Pancreas (tissue), 10 donors: ENCODE results near the gene PARD3B. TPM values are rescaled to one million over a fixed set of nuclear protein-coding genes. Genes with fewer than 3 reads are reported as not detected.

Source experiments
- ATAC-seq, 4 donors: fragments of 200-7000 bp; cut with Tn5 transposase; one replicate each; pipeline versions ENCODE4 v1.8.0 to v1.9.1; 2020; ENCODE audit warnings: mild to moderate bottlenecking in 4 of 4, moderate library complexity in 4 of 4
- DNase-seq, 6 donors: peaks; one replicate each; pipeline ENCODE4 v3.0.0-alpha.2; 2020
- FAIRE-seq: peaks from 2 replicates; lab custom pipeline; 2012; peaks lifted over from hg19 to GRCh38; lab: Jason Lieb, UNC
- H3K27ac ChIP-seq, 4 donors: fragments of 200-600 bp; sonication (generic); 1 replicate in 3 of 4; 2 replicates in 1 of 4; pipeline versions ENCODE4 v1.5.0 to v1.8.0; 2020
- H3K27me3 ChIP-seq, 4 donors: fragments of 200-600 bp; one replicate each; pipeline ENCODE4 v1.8.0; 2021
- H3K36me3 ChIP-seq, 3 donors: fragments of 200-600 bp; sonication (generic) in 1 of 3; one replicate each; pipeline versions ENCODE4 v1.5.0 to v1.8.0; 2020 to 2021
- H3K4me1 ChIP-seq, 3 donors: fragments of 200-600 bp; one replicate each; pipeline ENCODE4 v1.8.0; 2021
- H3K4me3 ChIP-seq, 4 donors: fragments of 200-600 bp; sonication (generic) in 2 of 4; one replicate each; pipeline versions ENCODE4 v1.5.0 to v1.8.0; 2020 to 2021
- H3K9me3 ChIP-seq, 4 donors: fragments of 200-600 bp; one replicate each; pipeline ENCODE4 v1.8.0; 2021
- WGBS, 2 donors: extraction: QIAGEN DNeasy Blood & Tissue Kit; methylation state at CpG; one replicate each; pipeline ENCODE4 v1.1.7; 2013; 5-methylcytosine and 5-hydroxymethylcytosine counted together
- intact Hi-C, 3 donors: fragments of 100-400 bp; cut with DNase I; formaldehyde crosslinking; loops; one replicate each; pipeline versions ENCODE4 v1.11.1 to v1.14.2; 2022
- polyA plus RNA-seq, 2 donors: library from polyadenylated mRNA; stranded (reverse); fragments of 200-250 nt; gene quantifications; one replicate each; pipeline ENCODE4 v1.2.3, GENCODE V29; 2013
- total RNA-seq, 6 donors: library from RNA; stranded (reverse); fragmentation: NEBNext Ultra II Directional in 4 of 6; extraction: Animal tissue kit (Norgen Biotek cat#: 25700) in 4 of 6; gene quantifications; one replicate each; pipeline versions ENCODE4 v1.2.1 to v1.2.4, GENCODE V29; 2021 to 2023
- TF ChIP-seq, protein P1 (sequence below), 4 donors: fragments of 200-600 bp; sonication (generic) in 3 of 4; IDR thresholded peaks; one replicate each; pipeline versions ENCODE4 v1.5.0 to v1.8.0; 2021; ENCODE audit warnings: antibody characterized with exemption in 4 of 4
- donor health status: healthy with polysubstance abuse.
- donor health status: DM: no; HTN: no; CAD: no; lungs with moderate emphysema.
- donor health status: DM: no; HTN: no; CAD: no.
- donor health status: control.
- donor health status: control.
- donor health status: Bipolar disorder and iron deficiency.
- donor health status: DM: yes; HTN: yes; CAD: no.
- donor health status: DM: no; HTN: no; CAD: no.
- donor health status: DM: no; HTN: no; CAD: no.
- donor health status: DM: yes; HTN: yes; CAD: no.

The PARD3B gene
- total and polyA plus RNA-seq, 8 donors: 2.8 to 21.5 (median 12.7) TPM

DNA sequence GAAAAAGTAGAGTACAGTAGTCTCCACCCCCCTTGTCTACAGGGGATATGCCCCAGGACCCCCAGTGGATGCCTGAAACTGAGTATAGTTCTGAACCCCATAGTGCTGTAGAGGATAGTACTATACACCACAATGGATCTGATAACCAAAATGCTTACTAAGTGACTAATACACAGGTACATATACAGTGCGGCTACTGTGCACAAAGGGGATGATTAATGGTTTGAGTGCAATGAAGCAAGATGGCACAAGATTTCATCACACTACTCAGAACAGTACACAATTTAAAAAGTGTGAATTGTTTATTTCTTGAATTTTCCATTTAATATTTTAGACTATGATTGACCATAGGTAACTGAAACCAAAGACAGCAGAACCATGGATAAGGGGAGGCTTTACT is 690.2 kb downstream of the PARD3B start:
- WGBS, 2 donors: 90 to 100% methylated on average over 1 of the region's 1 CpG
- H3K4me1 ChIP-seq: no peaks in the 10 kb centered on the region
- no peak overlapping the region for H3K4me3 ChIP-seq
- DNase-seq (no peak), ATAC-seq (no peak), FAIRE-seq (no peak)
- no peak overlapping the region for H3K27ac ChIP-seq
- TF ChIP-seq, protein P1, sequence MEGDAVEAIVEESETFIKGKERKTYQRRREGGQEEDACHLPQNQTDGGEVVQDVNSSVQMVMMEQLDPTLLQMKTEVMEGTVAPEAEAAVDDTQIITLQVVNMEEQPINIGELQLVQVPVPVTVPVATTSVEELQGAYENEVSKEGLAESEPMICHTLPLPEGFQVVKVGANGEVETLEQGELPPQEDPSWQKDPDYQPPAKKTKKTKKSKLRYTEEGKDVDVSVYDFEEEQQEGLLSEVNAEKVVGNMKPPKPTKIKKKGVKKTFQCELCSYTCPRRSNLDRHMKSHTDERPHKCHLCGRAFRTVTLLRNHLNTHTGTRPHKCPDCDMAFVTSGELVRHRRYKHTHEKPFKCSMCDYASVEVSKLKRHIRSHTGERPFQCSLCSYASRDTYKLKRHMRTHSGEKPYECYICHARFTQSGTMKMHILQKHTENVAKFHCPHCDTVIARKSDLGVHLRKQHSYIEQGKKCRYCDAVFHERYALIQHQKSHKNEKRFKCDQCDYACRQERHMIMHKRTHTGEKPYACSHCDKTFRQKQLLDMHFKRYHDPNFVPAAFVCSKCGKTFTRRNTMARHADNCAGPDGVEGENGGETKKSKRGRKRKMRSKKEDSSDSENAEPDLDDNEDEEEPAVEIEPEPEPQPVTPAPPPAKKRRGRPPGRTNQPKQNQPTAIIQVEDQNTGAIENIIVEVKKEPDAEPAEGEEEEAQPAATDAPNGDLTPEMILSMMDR (IDR thresholded peaks at IDR 0.05): no peak
- H3K36me3 ChIP-seq: no peaks in the 10 kb centered on the region
- H3K27me3 ChIP-seq: no peaks in the 10 kb centered on the region
- intact Hi-C loops: loop anchor here in 1 of 3 donors (10.0 kb wide), 1 partner anchor 439 kb away; no protein-coding TSS in a partner anchor
- no peaks in the 10 kb centered on the region for H3K9me3 ChIP-seq

DNA sequence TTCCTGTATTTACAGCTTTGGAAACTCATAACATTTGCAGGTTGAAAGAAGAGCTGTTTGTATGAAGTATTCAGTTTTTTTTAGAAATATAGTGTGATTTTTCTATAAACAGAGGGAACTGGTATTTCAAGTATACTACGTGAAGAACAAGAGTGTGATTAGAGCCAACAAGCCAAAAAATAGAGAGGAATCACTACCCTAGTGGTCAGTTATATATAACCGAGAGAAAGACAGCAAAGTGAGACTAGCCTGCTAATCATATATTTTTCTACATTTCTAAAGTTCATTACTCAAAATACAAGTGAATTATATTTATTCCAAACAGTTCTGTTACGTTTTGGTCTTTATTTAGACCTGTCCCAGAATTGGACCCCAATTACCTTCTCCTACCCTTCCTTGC is 692.2 kb downstream of the PARD3B start:
- Histone ChIP-seq H3K36me3 (no peaks in the 10 kb centered on the region), H3K27me3 (no peaks in the 10 kb centered on the region), H3K4me3 (no peak overlapping the region), H3K27ac (no peak overlapping the region), H3K9me3 (no peaks in the 10 kb centered on the region), H3K4me1 (no peaks in the 10 kb centered on the region)
- intact Hi-C loops: loop anchor here in 1 of 3 donors (10.0 kb wide), 1 partner anchor 437 kb away; no protein-coding TSS in a partner anchor
- FAIRE-seq (no peak), DNase-seq (no peak), ATAC-seq (no peak)
- TF ChIP-seq, protein P1 (IDR thresholded peaks at IDR 0.05): no peak
- WGBS, 2 donors: 90 to 95% methylated on average over 3 of the region's 3 CpGs

DNA sequence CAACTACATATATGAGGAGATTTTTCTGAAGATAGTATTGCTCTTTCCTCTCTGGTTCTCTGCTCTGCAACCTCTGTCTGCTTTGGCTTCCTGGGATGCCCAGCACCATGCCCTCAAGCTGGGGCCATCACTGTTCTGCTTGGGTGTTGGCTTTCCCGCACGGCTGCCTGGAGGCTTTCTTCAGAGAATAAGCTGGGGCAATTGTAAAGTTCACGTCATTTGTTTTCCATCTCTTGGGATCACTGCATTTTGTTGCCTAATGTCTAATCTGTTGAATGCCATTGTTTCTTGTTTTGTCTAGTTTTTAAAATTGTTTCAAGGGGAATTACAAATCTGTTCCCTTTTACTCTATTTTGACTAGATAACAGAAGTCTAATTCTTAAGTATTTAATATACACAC is 699.7 kb downstream of the PARD3B start:
- intact Hi-C loops: no loop called here
- TF ChIP-seq, protein P1 (IDR thresholded peaks at IDR 0.05): no peak
- peak in 1 of 4 donors; percentile 55 for ATAC-seq
- H3K4me3 ChIP-seq: no peak overlapping the region
- H3K27ac ChIP-seq: no peak overlapping the region
- H3K4me1 ChIP-seq: no peaks in the 10 kb centered on the region
- H3K27me3 ChIP-seq: no peaks in the 10 kb centered on the region
- no peaks in the 10 kb centered on the region for H3K9me3 ChIP-seq
- no peak for FAIRE-seq
- H3K36me3 ChIP-seq: no peaks in the 10 kb centered on the region
- DNase-seq: no peak
- WGBS, 2 donors: 74 to 94% methylated on average over 3 of the region's 3 CpGs

DNA sequence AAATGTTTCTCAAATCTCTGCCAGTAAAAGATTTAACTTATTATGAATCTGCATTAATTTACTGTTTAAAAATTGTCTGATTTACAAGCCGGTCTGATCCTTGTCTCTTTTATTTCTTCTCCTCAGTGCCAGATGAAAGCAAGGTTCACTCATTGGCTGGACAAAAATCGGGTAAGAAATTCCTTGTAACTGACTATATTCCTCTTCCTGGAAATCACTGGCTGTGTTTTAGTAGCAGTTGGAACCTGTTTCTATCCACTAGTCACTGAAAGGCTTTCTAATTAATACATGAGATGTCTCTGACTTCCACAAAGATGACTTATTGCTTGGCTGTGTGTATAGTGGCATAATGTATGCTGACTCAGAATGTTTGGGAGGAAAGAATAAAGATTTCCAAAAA is 700.4 kb downstream of the PARD3B start:
- intact Hi-C loops: no loop called here
- ATAC-seq (peak in 2 of 4 donors; percentile 22 to 69), DNase-seq (no peak), FAIRE-seq (peak; percentile 90)
- H3K9me3 ChIP-seq: no peaks in the 10 kb centered on the region
- TF ChIP-seq, protein P1 (IDR thresholded peaks at IDR 0.05): no peak
- H3K4me3 ChIP-seq: no peak overlapping the region
- no peaks in the 10 kb centered on the region for H3K27me3 ChIP-seq
- no peaks in the 10 kb centered on the region for H3K4me1 ChIP-seq
- 79 to 85% methylated on average over 2 of the region's 2 CpGs for WGBS, 2 donors
- H3K27ac ChIP-seq: no peak overlapping the region
- H3K36me3 ChIP-seq: no peaks in the 10 kb centered on the region

DNA sequence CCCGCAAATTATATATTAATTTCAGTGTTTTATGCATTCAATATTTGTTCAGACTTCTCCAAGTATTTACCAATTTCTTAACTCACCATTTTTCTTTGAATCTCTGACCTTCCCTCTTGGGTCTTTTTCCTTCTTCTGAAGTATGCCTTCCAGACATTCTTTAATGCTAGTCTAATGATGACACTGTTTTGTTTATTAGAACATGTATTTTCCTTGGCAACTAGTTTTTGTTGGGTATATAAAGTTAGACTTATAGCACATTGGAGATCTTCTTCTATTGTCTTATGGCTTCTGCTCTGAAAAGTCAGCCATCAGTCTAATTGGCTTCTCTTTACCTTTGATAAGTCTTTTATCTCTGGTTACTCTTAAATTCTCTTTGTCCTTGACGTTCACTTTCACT is 713.8 kb downstream of the PARD3B start:
- 84 to 89% methylated on average over 2 of the region's 2 CpGs for WGBS, 2 donors

More for the DNA sequence above, 713.8 kb downstream of the PARD3B start:
- H3K27ac ChIP-seq: no peak overlapping the region
- no peaks in the 10 kb centered on the region for H3K36me3 ChIP-seq
- H3K27me3 ChIP-seq: no peaks in the 10 kb centered on the region
- H3K4me1 ChIP-seq: no peaks in the 10 kb centered on the region
- FAIRE-seq (no peak), DNase-seq (no peak), ATAC-seq (no peak)
- TF ChIP-seq, protein P1 (IDR thresholded peaks at IDR 0.05): no peak
- H3K4me3 ChIP-seq: no peak overlapping the region
- intact Hi-C loops: no loop called here
- no peaks in the 10 kb centered on the region for H3K9me3 ChIP-seq
